ENCODE measurements around the gene MYRIP.

DNA sequence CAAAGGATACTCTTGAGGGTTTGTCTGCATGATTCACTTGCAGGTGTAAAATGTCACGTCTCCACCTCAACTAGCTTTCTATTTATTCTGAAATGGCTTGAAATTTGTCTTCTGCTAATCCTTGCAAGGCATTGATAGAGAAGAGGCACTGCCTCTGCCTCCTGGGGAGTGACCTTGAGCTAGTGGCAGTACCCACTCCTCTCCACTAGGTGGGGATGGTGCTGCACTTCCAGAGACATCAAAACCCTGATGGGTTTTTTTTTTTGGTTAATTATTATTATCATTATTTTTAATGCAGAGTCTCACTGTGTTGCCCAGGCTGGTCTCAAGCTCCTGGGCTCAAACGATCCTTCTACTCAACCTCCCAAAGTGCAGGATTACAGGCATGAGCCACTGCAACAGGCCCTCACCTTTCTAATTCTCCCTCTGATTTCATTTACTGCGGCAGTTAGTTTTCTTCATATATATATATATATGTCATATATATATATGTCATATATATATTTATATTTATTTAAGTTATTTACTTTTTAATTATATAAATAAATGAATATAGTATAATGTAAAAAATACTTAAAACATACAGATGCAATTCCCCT is 382.5 kb downstream of the MYRIP start:
- TF ChIP-seq POLR2A (IDR thresholded peaks at IDR 0.05) = no peak
- TF ChIP-seq, protein P1, sequence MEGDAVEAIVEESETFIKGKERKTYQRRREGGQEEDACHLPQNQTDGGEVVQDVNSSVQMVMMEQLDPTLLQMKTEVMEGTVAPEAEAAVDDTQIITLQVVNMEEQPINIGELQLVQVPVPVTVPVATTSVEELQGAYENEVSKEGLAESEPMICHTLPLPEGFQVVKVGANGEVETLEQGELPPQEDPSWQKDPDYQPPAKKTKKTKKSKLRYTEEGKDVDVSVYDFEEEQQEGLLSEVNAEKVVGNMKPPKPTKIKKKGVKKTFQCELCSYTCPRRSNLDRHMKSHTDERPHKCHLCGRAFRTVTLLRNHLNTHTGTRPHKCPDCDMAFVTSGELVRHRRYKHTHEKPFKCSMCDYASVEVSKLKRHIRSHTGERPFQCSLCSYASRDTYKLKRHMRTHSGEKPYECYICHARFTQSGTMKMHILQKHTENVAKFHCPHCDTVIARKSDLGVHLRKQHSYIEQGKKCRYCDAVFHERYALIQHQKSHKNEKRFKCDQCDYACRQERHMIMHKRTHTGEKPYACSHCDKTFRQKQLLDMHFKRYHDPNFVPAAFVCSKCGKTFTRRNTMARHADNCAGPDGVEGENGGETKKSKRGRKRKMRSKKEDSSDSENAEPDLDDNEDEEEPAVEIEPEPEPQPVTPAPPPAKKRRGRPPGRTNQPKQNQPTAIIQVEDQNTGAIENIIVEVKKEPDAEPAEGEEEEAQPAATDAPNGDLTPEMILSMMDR (IDR thresholded peaks at IDR 0.05) = peak; percentile 79 to 93
- TF ChIP-seq POLR2AphosphoS5 (IDR thresholded peaks at IDR 0.05) = no peak

All from suprapubic skin (tissue), 4 donors.